ENCODE measurements around the gene GABRG3. TPM values are rescaled to one million over a fixed set of nuclear protein-coding genes. Genes with fewer than 3 reads are reported as not detected.

GABRG3 gene
- total and polyA plus RNA-seq, 4 donors, result 0.02 to 0.19 TPM; not detected in 2

DNA sequence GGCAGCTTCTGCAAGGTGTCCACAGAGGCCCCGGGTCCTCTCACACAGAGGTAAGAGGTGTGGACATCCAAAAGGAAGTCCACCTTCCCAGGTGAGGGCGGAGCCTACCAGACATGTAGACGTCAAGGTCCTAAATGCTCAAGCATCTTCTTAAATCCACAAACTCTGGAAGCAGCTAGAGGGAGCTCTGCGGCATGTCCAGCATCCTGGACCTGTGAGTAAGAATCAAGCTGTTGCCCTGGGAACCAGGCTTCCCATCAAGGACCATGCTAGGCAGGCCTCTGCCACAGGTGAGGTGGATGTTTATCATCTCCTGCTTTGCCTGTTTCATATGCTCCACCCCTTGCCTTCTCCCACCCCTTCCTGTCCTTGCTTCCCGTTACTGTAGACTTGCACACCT lies 368.2 kb downstream of the GABRG3 start:
- no peak overlapping the region for H3K9ac ChIP-seq (ENCODE audit: low read depth in 1 of 2, low read length in 2 of 2)
- no peak for DNase-seq (ENCODE audit: low spot score)
- H3K36me3 ChIP-seq (ENCODE audit: control insufficient read depth in 4 of 4, insufficient read depth in 3 of 4, low read depth in 1 of 4, low read length in 3 of 4), result no peaks in the 10 kb centered on the region
- no peak overlapping the region for H3K27ac ChIP-seq (ENCODE audit: low read depth in 1 of 2, low read length in 2 of 2)
- H3K4me3 ChIP-seq (ENCODE audit: low read depth in 1 of 3, low read length in 3 of 3), result no peak overlapping the region
- no peaks in the 10 kb centered on the region for H3K9me3 ChIP-seq (ENCODE audit: control insufficient read depth in 4 of 4, low read length in 3 of 4)
- no peaks in the 10 kb centered on the region for H3K4me1 ChIP-seq (ENCODE audit: control insufficient read depth in 4 of 4, insufficient read depth in 4 of 4, low read length in 3 of 4)
- TF ChIP-seq, protein P1, sequence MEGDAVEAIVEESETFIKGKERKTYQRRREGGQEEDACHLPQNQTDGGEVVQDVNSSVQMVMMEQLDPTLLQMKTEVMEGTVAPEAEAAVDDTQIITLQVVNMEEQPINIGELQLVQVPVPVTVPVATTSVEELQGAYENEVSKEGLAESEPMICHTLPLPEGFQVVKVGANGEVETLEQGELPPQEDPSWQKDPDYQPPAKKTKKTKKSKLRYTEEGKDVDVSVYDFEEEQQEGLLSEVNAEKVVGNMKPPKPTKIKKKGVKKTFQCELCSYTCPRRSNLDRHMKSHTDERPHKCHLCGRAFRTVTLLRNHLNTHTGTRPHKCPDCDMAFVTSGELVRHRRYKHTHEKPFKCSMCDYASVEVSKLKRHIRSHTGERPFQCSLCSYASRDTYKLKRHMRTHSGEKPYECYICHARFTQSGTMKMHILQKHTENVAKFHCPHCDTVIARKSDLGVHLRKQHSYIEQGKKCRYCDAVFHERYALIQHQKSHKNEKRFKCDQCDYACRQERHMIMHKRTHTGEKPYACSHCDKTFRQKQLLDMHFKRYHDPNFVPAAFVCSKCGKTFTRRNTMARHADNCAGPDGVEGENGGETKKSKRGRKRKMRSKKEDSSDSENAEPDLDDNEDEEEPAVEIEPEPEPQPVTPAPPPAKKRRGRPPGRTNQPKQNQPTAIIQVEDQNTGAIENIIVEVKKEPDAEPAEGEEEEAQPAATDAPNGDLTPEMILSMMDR (IDR thresholded peaks at IDR 0.05; ENCODE audit: low read depth, low read length, missing input control), result no peak
- TF ChIP-seq RXRA (IDR thresholded peaks at IDR 0.05) (no peak), GABPA (IDR thresholded peaks at IDR 0.05 in 1 of 2, conservative IDR thresholded peaks at IDR 0.05 in 1 of 2) (no peak), HNF4A (conservative IDR thresholded peaks at IDR 0.05) (no peak), FOXA1 (IDR thresholded peaks at IDR 0.05) (no peak)
- TF ChIP-seq, protein P2, sequence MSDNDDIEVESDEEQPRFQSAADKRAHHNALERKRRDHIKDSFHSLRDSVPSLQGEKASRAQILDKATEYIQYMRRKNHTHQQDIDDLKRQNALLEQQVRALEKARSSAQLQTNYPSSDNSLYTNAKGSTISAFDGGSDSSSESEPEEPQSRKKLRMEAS (IDR thresholded peaks at IDR 0.05), result no peak
- 73% methylated on average over 5 of the region's 5 CpGs for WGBS
- H3K27me3 ChIP-seq (ENCODE audit: control insufficient read depth in 4 of 4, insufficient read depth in 4 of 4, low read length in 3 of 4), result peaks cover 0 to 3% (median 0%) of the 10 kb centered on the region in 4 donors

DNA sequence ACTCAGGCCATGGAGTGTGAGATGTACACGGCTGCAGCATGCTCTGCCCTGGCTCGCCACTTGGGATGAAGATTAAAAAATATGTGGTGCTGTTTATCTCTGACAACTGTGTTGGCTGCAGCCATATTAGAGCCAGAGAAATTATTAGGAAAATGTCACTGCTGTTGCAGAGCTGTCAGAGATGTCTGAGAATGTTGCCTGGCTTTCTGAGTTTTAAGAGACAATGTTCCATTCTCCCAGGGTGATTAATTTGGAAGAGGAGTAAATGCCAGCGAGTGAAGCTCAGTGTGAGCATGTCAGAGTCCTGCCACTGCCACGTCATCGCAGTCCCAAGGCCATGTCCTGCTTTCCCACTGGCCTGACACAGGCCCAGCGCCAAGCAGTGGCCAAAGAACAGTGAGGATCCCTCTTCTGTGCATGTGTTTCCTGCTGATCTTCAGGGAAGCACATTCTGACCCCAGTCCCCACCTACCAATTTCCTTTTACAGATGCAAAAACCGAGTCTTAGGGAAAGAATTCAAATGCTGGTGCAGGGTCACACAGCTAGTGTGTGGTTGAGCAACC lies 370.9 kb downstream of the GABRG3 start:
- H3K4me1 ChIP-seq (ENCODE audit: control insufficient read depth in 4 of 4, insufficient read depth in 4 of 4, low read length in 3 of 4), result no peaks in the 10 kb centered on the region
- no peak overlapping the region for H3K4me3 ChIP-seq (ENCODE audit: low read depth in 1 of 3, low read length in 3 of 3)
- no peaks in the 10 kb centered on the region for H3K9me3 ChIP-seq (ENCODE audit: control insufficient read depth in 4 of 4, low read length in 3 of 4)
- DNase-seq (ENCODE audit: low spot score), result no peak
- TF ChIP-seq FOXA1 (IDR thresholded peaks at IDR 0.05), result no peak
- no peak for TF ChIP-seq JUND (IDR thresholded peaks at IDR 0.05)
- peak; percentile 58 for TF ChIP-seq NR2F2 (IDR thresholded peaks at IDR 0.05)
- H3K27ac ChIP-seq (ENCODE audit: low read depth in 1 of 2, low read length in 2 of 2), result no peak overlapping the region
- peaks cover 0 to 3% (median 0%) of the 10 kb centered on the region in 4 donors for H3K27me3 ChIP-seq (ENCODE audit: control insufficient read depth in 4 of 4, insufficient read depth in 4 of 4, low read length in 3 of 4)
- no peak overlapping the region for H3K9ac ChIP-seq (ENCODE audit: low read depth in 1 of 2, low read length in 2 of 2)
- 54% methylated on average over 7 of the region's 7 CpGs for WGBS
- no peaks in the 10 kb centered on the region for H3K36me3 ChIP-seq (ENCODE audit: control insufficient read depth in 4 of 4, insufficient read depth in 3 of 4, low read depth in 1 of 4, low read length in 3 of 4)

DNA sequence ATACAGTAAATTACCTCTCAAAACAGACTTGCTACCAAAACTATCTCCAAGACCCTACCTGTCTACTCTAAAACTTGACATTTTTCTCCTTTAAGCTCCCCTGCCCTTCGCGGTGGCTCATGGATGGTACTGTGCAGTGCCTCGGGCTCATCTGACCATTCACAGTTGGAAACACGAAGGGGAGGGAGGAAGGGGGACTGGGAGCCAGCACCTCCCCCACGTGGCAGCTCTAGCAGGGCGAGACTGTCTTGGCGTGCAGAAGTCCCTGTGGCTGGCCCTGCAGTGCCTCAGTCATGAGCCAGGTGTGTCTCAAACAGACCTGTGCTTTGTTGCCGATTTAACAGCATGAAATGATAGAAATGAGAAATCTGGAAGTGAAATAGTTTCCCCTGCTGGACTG lies 372.0 kb downstream of the GABRG3 start:
- H3K36me3 ChIP-seq (ENCODE audit: control insufficient read depth in 4 of 4, insufficient read depth in 3 of 4, low read depth in 1 of 4, low read length in 3 of 4), result no peaks in the 10 kb centered on the region
- no peak overlapping the region for H3K27ac ChIP-seq (ENCODE audit: low read depth in 1 of 2, low read length in 2 of 2)
- DNase-seq (ENCODE audit: low spot score), result no peak
- TF ChIP-seq, protein P2 (IDR thresholded peaks at IDR 0.05), result no peak
- TF ChIP-seq GABPA (IDR thresholded peaks at IDR 0.05 in 1 of 2, conservative IDR thresholded peaks at IDR 0.05 in 1 of 2) (no peak), YY1 (IDR thresholded peaks at IDR 0.05) (no peak), FOXA1 (IDR thresholded peaks at IDR 0.05) (no peak), TAF1 (conservative IDR thresholded peaks at IDR 0.05) (no peak), SP1 (IDR thresholded peaks at IDR 0.05) (no peak), FOXA2 (IDR thresholded peaks at IDR 0.05) (no peak), RXRA (IDR thresholded peaks at IDR 0.05) (no peak), RAD21 (IDR thresholded peaks at IDR 0.05) (no peak), NR2F2 (IDR thresholded peaks at IDR 0.05) (no peak), HNF4G (IDR thresholded peaks at IDR 0.05) (no peak), HNF4A (conservative IDR thresholded peaks at IDR 0.05) (no peak), JUND (IDR thresholded peaks at IDR 0.05) (no peak)
- TF ChIP-seq, protein P3, sequence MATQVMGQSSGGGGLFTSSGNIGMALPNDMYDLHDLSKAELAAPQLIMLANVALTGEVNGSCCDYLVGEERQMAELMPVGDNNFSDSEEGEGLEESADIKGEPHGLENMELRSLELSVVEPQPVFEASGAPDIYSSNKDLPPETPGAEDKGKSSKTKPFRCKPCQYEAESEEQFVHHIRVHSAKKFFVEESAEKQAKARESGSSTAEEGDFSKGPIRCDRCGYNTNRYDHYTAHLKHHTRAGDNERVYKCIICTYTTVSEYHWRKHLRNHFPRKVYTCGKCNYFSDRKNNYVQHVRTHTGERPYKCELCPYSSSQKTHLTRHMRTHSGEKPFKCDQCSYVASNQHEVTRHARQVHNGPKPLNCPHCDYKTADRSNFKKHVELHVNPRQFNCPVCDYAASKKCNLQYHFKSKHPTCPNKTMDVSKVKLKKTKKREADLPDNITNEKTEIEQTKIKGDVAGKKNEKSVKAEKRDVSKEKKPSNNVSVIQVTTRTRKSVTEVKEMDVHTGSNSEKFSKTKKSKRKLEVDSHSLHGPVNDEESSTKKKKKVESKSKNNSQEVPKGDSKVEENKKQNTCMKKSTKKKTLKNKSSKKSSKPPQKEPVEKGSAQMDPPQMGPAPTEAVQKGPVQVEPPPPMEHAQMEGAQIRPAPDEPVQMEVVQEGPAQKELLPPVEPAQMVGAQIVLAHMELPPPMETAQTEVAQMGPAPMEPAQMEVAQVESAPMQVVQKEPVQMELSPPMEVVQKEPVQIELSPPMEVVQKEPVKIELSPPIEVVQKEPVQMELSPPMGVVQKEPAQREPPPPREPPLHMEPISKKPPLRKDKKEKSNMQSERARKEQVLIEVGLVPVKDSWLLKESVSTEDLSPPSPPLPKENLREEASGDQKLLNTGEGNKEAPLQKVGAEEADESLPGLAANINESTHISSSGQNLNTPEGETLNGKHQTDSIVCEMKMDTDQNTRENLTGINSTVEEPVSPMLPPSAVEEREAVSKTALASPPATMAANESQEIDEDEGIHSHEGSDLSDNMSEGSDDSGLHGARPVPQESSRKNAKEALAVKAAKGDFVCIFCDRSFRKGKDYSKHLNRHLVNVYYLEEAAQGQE (IDR thresholded peaks at IDR 0.05), result no peak
- TF ChIP-seq, protein P4, sequence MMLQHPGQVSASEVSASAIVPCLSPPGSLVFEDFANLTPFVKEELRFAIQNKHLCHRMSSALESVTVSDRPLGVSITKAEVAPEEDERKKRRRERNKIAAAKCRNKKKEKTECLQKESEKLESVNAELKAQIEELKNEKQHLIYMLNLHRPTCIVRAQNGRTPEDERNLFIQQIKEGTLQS (IDR thresholded peaks at IDR 0.05), result no peak
- TF ChIP-seq, protein P5, sequence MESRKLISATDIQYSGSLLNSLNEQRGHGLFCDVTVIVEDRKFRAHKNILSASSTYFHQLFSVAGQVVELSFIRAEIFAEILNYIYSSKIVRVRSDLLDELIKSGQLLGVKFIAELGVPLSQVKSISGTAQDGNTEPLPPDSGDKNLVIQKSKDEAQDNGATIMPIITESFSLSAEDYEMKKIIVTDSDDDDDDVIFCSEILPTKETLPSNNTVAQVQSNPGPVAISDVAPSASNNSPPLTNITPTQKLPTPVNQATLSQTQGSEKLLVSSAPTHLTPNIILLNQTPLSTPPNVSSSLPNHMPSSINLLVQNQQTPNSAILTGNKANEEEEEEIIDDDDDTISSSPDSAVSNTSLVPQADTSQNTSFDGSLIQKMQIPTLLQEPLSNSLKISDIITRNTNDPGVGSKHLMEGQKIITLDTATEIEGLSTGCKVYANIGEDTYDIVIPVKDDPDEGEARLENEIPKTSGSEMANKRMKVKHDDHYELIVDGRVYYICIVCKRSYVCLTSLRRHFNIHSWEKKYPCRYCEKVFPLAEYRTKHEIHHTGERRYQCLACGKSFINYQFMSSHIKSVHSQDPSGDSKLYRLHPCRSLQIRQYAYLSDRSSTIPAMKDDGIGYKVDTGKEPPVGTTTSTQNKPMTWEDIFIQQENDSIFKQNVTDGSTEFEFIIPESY (IDR thresholded peaks at IDR 0.05), result no peak
- no peaks in the 10 kb centered on the region for H3K4me1 ChIP-seq (ENCODE audit: control insufficient read depth in 4 of 4, insufficient read depth in 4 of 4, low read length in 3 of 4)
- peaks cover 0 to 3% (median 0%) of the 10 kb centered on the region in 4 donors for H3K27me3 ChIP-seq (ENCODE audit: control insufficient read depth in 4 of 4, insufficient read depth in 4 of 4, low read length in 3 of 4)
- no peak overlapping the region for H3K4me3 ChIP-seq (ENCODE audit: low read depth in 1 of 3, low read length in 3 of 3)
- H3K9me3 ChIP-seq (ENCODE audit: control insufficient read depth in 4 of 4, low read length in 3 of 4), result no peaks in the 10 kb centered on the region
- no peak overlapping the region for H3K9ac ChIP-seq (ENCODE audit: low read depth in 1 of 2, low read length in 2 of 2)
- 55% methylated on average over 8 of the region's 8 CpGs for WGBS

Measured in liver (tissue), 9 donors.